PC-3 (cell line): Measurements from ENCODE around the gene CNTNAP2.

Source experiments
- CTCF ChIP-seq: fragments of 300-600 bp; sonication (generic); conservative IDR thresholded peaks from 2 replicates; pipeline ENCODE4 v1.5.1; 2017; ENCODE audit warnings: antibody characterized with exemption, low read depth, mild to moderate bottlenecking, low read length
- EZH2 ChIP-seq: fragments of 300-600 bp; sonication (generic); IDR thresholded peaks from one replicate; pipeline ENCODE4 v1.6.1; 2017; ENCODE audit warnings: antibody characterized with exemption, mild to moderate bottlenecking, low read length; ENCODE audit not compliant: unreplicated experiment

DNA sequence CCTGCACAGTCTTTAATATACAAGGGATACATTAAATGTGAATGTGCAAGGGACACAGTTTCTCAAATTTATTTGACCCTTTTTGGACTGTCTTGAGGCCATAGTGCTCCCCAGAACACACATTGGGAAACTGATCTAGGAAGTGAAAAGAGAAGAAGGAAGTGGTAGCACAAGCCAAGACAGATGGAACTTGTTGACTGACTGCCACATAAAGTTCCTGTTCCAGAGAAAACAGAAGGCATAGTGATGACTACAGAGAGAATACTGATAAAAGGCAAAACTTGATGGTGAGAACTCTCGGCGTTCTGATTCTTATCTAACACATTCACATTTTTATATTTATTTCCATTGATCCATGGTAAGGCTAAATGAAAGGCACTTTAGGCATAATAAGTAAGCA, 1216.4 kb downstream of the CNTNAP2 start:
- TF ChIP-seq CTCF (no peak), EZH2 (no peak)
